SK-N-SH (cell line): ENCODE measurements around the gene ZBTB47. TPM values are rescaled to one million over a fixed set of nuclear protein-coding genes. Genes with fewer than 3 reads are reported as not detected.

Experiments used
- CTCF ChIA-PET: fragments of 300-600, 350-600 bp; formaldehyde crosslinking; extraction: SDS; loops from one replicate; lab custom pipeline; 2021; lab: Yijun Ruan, JAX
- POLR2A ChIA-PET: fragments of 350-600 bp; sonication (Branson Sonifier 250); formaldehyde crosslinking; extraction: SDS; loops from one replicate; lab custom pipeline; 2020; ENCODE audit warnings: antibody characterized with exemption, inconsistent platforms; lab: Yijun Ruan, JAX
- DNase-seq: peaks from one replicate; pipeline ENCODE4 v3.0.0; 2012
- H2AFZ ChIP-seq: fragments of 200-600 bp; sonication (generic); 2 replicates; pipeline ENCODE4 v1.8.1; 2016; ENCODE audit warnings: antibody characterized with exemption, mild to moderate bottlenecking, low read depth
- H3F3A ChIP-seq: fragments of 200-600 bp; sonication (generic); replicated peaks from 2 replicates; pipeline ENCODE3; 2016; ENCODE audit warnings: antibody characterized with exemption, mild to moderate bottlenecking; ENCODE audit not compliant: insufficient read depth
- H3K27ac ChIP-seq, 2 experiments: fragments of 200-500 bp in 1 of 2; fragments of 200-600 bp in 1 of 2; sonication (Bioruptor generic) in 1 of 2; sonication (generic), shearing (Covaris generic) in 1 of 2; 2 replicates each; pipeline versions ENCODE4 v1.5.1 to v1.6.1; 2014 to 2016; ENCODE audit warnings: low read depth in 2 of 2, inconsistent platforms in 1 of 2, low read length in 1 of 2, mild to moderate bottlenecking in 1 of 2, mixed read lengths in 1 of 2
- H3K27me3 ChIP-seq: fragments of 200-600 bp; sonication (generic), shearing (Covaris generic); 2 replicates; pipeline ENCODE4 v1.6.1; 2016; ENCODE audit warnings: mixed run types; ENCODE audit not compliant: insufficient read depth
- H3K36me3 ChIP-seq, 2 experiments: fragments of 200-500 bp in 1 of 2; fragments of 200-600 bp in 1 of 2; sonication (Bioruptor generic) in 1 of 2; sonication (generic) in 1 of 2; replicated peaks in 1 of 2; 2 replicates each; pipeline versions ENCODE3 to v1.5.1; 2014 to 2016; ENCODE audit warnings: low read length in 1 of 2, mild to moderate bottlenecking in 1 of 2; ENCODE audit not compliant: insufficient read depth in 2 of 2, control insufficient read depth in 1 of 2
- H3K4me1 ChIP-seq, 2 experiments: fragments of 200-500 bp in 1 of 2; fragments of 200-600 bp in 1 of 2; sonication (Bioruptor generic) in 1 of 2; sonication (generic), shearing (Covaris generic) in 1 of 2; 2 replicates each; pipeline versions ENCODE4 v1.5.1 to v1.6.1; 2014 to 2016; ENCODE audit warnings: low read depth in 1 of 2, low read length in 1 of 2, mixed run types in 1 of 2; ENCODE audit not compliant: insufficient read depth in 2 of 2, control insufficient read depth in 1 of 2
- H3K4me2 ChIP-seq: fragments of 200-600 bp; sonication (generic), shearing (Covaris generic); 2 replicates; pipeline ENCODE4 v1.6.1; 2017; ENCODE audit warnings: mixed run types
- H3K4me3 ChIP-seq, 2 experiments: fragments of 200-500 bp in 1 of 2; fragments of 200-600 bp in 1 of 2; sonication (Bioruptor generic) in 1 of 2; sonication (generic), shearing (Covaris generic) in 1 of 2; 2 replicates each; pipeline versions ENCODE4 v1.5.1 to v1.8.1; 2014 to 2016; ENCODE audit warnings: low read depth in 2 of 2, inconsistent platforms in 1 of 2, low read length in 1 of 2, mild to moderate bottlenecking in 1 of 2, mixed read lengths in 1 of 2, moderate library complexity in 1 of 2
- H3K79me2 ChIP-seq: fragments of 200-600 bp; sonication (generic); 2 replicates; pipeline ENCODE4 v1.8.1; 2017; ENCODE audit warnings: mild to moderate bottlenecking; ENCODE audit not compliant: insufficient read depth
- H3K9ac ChIP-seq: fragments of 200-600 bp; sonication (generic); 2 replicates; pipeline ENCODE4 v1.6.1; 2017; ENCODE audit warnings: mixed run types
- H3K9me2 ChIP-seq: fragments of 200-600 bp; sonication (generic); 2 replicates; pipeline ENCODE4 v1.6.1; 2017; ENCODE audit warnings: mixed run types
- H3K9me3 ChIP-seq: fragments of 200-600 bp; sonication (generic); 2 replicates; pipeline ENCODE4 v1.6.1; 2017; ENCODE audit warnings: mixed run types, mild to moderate bottlenecking, moderate library complexity
- H4K20me1 ChIP-seq: fragments of 200-600 bp; sonication (generic); 2 replicates; pipeline ENCODE4 v1.6.1; 2017; ENCODE audit warnings: mild to moderate bottlenecking, mixed run types; ENCODE audit not compliant: insufficient read depth
- CHD2 ChIP-seq: fragments of 150-350 bp; IDR thresholded peaks from 2 replicates; pipeline ENCODE4 v1.6.1; 2018; ENCODE audit warnings: low read length; ENCODE audit not compliant: partially characterized antibody
- ELF1 ChIP-seq: IDR thresholded peaks from 2 replicates; pipeline ENCODE4 v1.4.0; 2012
- EP300 ChIP-seq, 2 experiments: IDR thresholded peaks; 2 replicates each; pipeline versions ENCODE4 v1.4.0 to v1.6.1; 2012; ENCODE audit warnings: borderline replicate concordance in 1 of 2, low read depth in 1 of 2, low read length in 1 of 2
- FOSL2 ChIP-seq: IDR thresholded peaks from 2 replicates; pipeline ENCODE4 v1.4.0; 2012; ENCODE audit warnings: low read depth, mild to moderate bottlenecking, moderate library complexity, borderline replicate concordance
- FOXJ3 ChIP-seq: sonication (generic); formaldehyde crosslinking; IDR thresholded peaks from 2 replicates; pipeline ENCODE4 v1.5.1; 2020; ENCODE audit warnings: mild to moderate bottlenecking, missing genetic modification reagents
- FOXM1 ChIP-seq: IDR thresholded peaks from 2 replicates; pipeline ENCODE4 v1.4.0; 2012; ENCODE audit warnings: low read depth, mild to moderate bottlenecking
- GATA2 ChIP-seq: sonication (generic); formaldehyde crosslinking; IDR thresholded peaks from 2 replicates; pipeline ENCODE4 v1.5.0; 2020; ENCODE audit warnings: mild to moderate bottlenecking, missing genetic modification reagents
- MEF2A ChIP-seq: IDR thresholded peaks from 2 replicates; pipeline ENCODE4 v1.4.0; 2012; ENCODE audit warnings: low read depth, borderline replicate concordance
- NRF1 ChIP-seq: IDR thresholded peaks from 2 replicates; pipeline ENCODE4 v1.6.1; 2012; ENCODE audit warnings: low read depth, mild to moderate bottlenecking, low read length
- RCOR1 ChIP-seq: fragments of 150-350 bp; IDR thresholded peaks from 2 replicates; pipeline ENCODE4 v1.6.1; 2017; ENCODE audit warnings: antibody characterized with exemption, low read length
- RFX5 ChIP-seq: IDR thresholded peaks from 2 replicates; pipeline ENCODE4 v1.6.1; 2012; ENCODE audit warnings: mild to moderate bottlenecking, improper control_type of control experiment, low read length
- RXRA ChIP-seq: IDR thresholded peaks from 2 replicates; pipeline ENCODE4 v1.4.0; 2012; ENCODE audit warnings: low read depth, mild to moderate bottlenecking, borderline replicate concordance
- TEAD4 ChIP-seq: IDR thresholded peaks from 2 replicates; pipeline ENCODE4 v1.4.0; 2012; ENCODE audit warnings: mild to moderate bottlenecking, borderline replicate concordance; ENCODE audit not compliant: insufficient read depth
- USF1 ChIP-seq: IDR thresholded peaks from 2 replicates; pipeline ENCODE4 v1.4.0; 2012; ENCODE audit warnings: low read depth, borderline replicate concordance
- USF2 ChIP-seq: fragments of 150-350 bp; IDR thresholded peaks from 2 replicates; pipeline ENCODE4 v1.6.1; 2017; ENCODE audit warnings: antibody characterized with exemption, low read length, low read depth, borderline replicate concordance
- WGBS: methylation state at CpG from one replicate; pipeline ENCODE4 v1.1.6; 2017; ENCODE audit warnings: low lambda C conversion rate; 5-methylcytosine and 5-hydroxymethylcytosine counted together
- polyA plus RNA-seq, 3 experiments: library from polyadenylated mRNA; depleted of rRNA; stranded (reverse); fragments of >200 nt; gene quantifications; 2 replicates each; pipeline ENCODE4 v1.2.3, GENCODE V29; 2012

The ZBTB47 gene
- polyA plus RNA-seq, 1 of the 3 experiments (the other 2 are of a cell fraction), result 9.9 TPM

GRCh38 chr3:42610976-42611375 lies 42.5 kb upstream of the ZBTB47 start:
- H3K27ac ChIP-seq, result peak overlapping the region in 1 of 2 experiments; percentile 9; a peak in 1 of 4 replicates
- no peaks in the 10 kb centered on the region for H3K9me2 ChIP-seq
- no peak overlapping the region for H3K4me2 ChIP-seq
- peaks cover 20 to 46% of the 10 kb centered on the region in 2 experiments for H3K36me3 ChIP-seq
- H3K4me1 ChIP-seq, result peaks cover 0 to 7% of the 10 kb centered on the region in 2 experiments; a peak in 3 of 4 replicates
- H3K9me3 ChIP-seq, result no peaks in the 10 kb centered on the region
- H3K4me3 ChIP-seq, result no peak overlapping the region
- H4K20me1 ChIP-seq, result peaks cover 89% of the 10 kb centered on the region
- peaks cover 20% of the 10 kb centered on the region for H3F3A ChIP-seq
- no peak overlapping the region for H2AFZ ChIP-seq
- ChIA-PET POLR2A (no interaction called here), CTCF (interaction anchor here (0.7 to 1.8 kb wide), 3 partner anchors 10 to 41 kb away, joined by 3 to 4 read pairs (median 3); partner anchors contain the start of gene NKTR)
- H3K79me2 ChIP-seq, result peaks cover 100% of the 10 kb centered on the region
- 95% methylated on average over 1 of the region's 1 CpG for WGBS
- peak overlapping the region; percentile 9; the same call in 1 of the 2 replicates for H3K9ac ChIP-seq
- TF ChIP-seq FOSL2 (no peak), RCOR1 (no peak), CHD2 (no peak), NRF1 (no peak), FOXM1 (no peak), ELF1 (no peak)
- no peaks in the 10 kb centered on the region for H3K27me3 ChIP-seq
- no peak for DNase-seq

GRCh38 chr3:42612217-42612616 lies 41.3 kb upstream of the ZBTB47 start:
- CTCF ChIA-PET, result interaction anchor here (0.8 to 3.0 kb wide), 9 partner anchors 9 to 188 kb away, joined by 3 to 27 read pairs (median 7); partner anchors contain the start of gene NKTR
- H2AFZ ChIP-seq, result no peak overlapping the region
- H3K79me2 ChIP-seq, result peaks cover 100% of the 10 kb centered on the region
- H4K20me1 ChIP-seq, result peaks cover 88% of the 10 kb centered on the region
- H3K9ac ChIP-seq, result no peak overlapping the region
- H3K27ac ChIP-seq, result no peak overlapping the region
- H3K27me3 ChIP-seq, result no peaks in the 10 kb centered on the region
- H3K36me3 ChIP-seq, result peaks cover 18 to 52% of the 10 kb centered on the region in 2 experiments
- POLR2A ChIA-PET, result no interaction called here
- DNase-seq, result no peak
- TF ChIP-seq USF1, result no peak
- no peak for TF ChIP-seq ELF1
- no peak for TF ChIP-seq RCOR1
- TF ChIP-seq RFX5, result no peak
- TF ChIP-seq GATA2, result no peak
- TF ChIP-seq EP300 (IDR thresholded peaks at IDR 0.05; ENCODE audit: borderline replicate concordance in 1 of 2, low read depth in 1 of 2, low read length in 1 of 2), result no peak
- TF ChIP-seq TEAD4, result no peak
- no peak for TF ChIP-seq FOXJ3
- TF ChIP-seq USF2, result no peak
- TF ChIP-seq MEF2A, result no peak
- no peak for TF ChIP-seq RXRA
- peaks cover 20% of the 10 kb centered on the region for H3F3A ChIP-seq
- no peak overlapping the region for H3K4me3 ChIP-seq
- H3K9me3 ChIP-seq, result no peaks in the 10 kb centered on the region
- WGBS, result 94% methylated on average over 1 of the region's 1 CpG
- H3K9me2 ChIP-seq, result no peaks in the 10 kb centered on the region
- no peak overlapping the region for H3K4me2 ChIP-seq
- peaks cover 0 to 7% of the 10 kb centered on the region in 2 experiments; a peak in 3 of 4 replicates for H3K4me1 ChIP-seq
